Activated naive CD4-positive, alpha-beta T cell treated with anti-CD3 and anti-CD28 coated beads, Interleukin-2, amount 50 U/mL, for 24 hours (primary cell): ENCODE results near the gene TUBA1A.
"Not testable (repeated sequence)": the region's sequence is repeated elsewhere in the genome, so short reads cannot be mapped to it uniquely, and the experiment has no call there.

Experiments
- H3K27ac Mint-ChIP-seq: one replicate; pipeline ENCODE4 v1.8.0; 2021; ENCODE audit warnings: mild to moderate bottlenecking, mixed read lengths
- H3K27me3 Mint-ChIP-seq: one replicate; pipeline ENCODE4 v1.8.0; 2021; ENCODE audit warnings: mixed read lengths
- H3K36me3 Mint-ChIP-seq: one replicate; pipeline ENCODE4 v1.8.0; 2021; ENCODE audit warnings: mixed read lengths
- H3K4me1 Mint-ChIP-seq: one replicate; pipeline ENCODE4 v1.8.0; 2021; ENCODE audit warnings: mixed read lengths
- H3K4me3 Mint-ChIP-seq: one replicate; pipeline ENCODE4 v1.8.0; 2021; ENCODE audit warnings: mild to moderate bottlenecking, mixed read lengths
- H3K9me3 Mint-ChIP-seq: one replicate; pipeline ENCODE4 v1.8.0; 2021; ENCODE audit warnings: mixed read lengths

The TUBA1A gene

GRCh38 chr12:49212572-49212971, 23.7 kb upstream of the TUBA1A start:
- Mint-ChIP-seq H3K4me1 (no peaks in the 10 kb centered on the region), H3K27ac (no peak overlapping the region), H3K27me3 (no peaks in the 10 kb centered on the region), H3K4me3 (no peak overlapping the region), H3K9me3 (no peaks in the 10 kb centered on the region), H3K36me3 (no peaks in the 10 kb centered on the region)

- H3K4me1 Mint-ChIP-seq, H3K27ac Mint-ChIP-seq, H3K4me3 Mint-ChIP-seq, H3K9me3 Mint-ChIP-seq, H3K36me3 Mint-ChIP-seq, H3K27me3 Mint-ChIP-seq: not testable (repeated sequence)
Observed at GRCh38 chr12:49210703-49211102, 21.8 kb upstream of the TUBA1A start.

DNA sequence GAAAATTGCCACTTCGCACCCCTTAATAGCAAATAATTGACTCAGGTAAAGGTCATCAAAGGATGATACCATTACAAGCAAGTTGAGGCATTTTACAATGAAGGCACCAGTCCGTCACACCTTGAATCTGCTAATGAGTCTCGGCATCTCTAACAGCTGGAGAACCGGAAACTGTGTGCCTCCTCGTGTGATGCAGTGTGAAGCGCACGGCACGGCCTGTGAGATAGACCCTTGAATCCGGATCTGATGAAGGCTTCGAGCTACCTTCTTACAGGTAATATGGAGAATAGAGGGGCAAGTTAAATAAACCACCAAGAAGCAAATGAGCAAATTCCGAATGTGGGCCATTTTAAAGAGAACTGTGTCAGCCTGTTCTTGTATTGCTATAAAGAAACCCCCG, 19.8 kb upstream of the TUBA1A start:
- Mint-ChIP-seq H3K4me1 (no peaks in the 10 kb centered on the region), H3K36me3 (no peaks in the 10 kb centered on the region), H3K27me3 (no peaks in the 10 kb centered on the region), H3K4me3 (no peak overlapping the region), H3K9me3 (no peaks in the 10 kb centered on the region), H3K27ac (no peak overlapping the region)

GRCh38 chr12:49208146-49208545, 19.3 kb upstream of the TUBA1A start:
- Mint-ChIP-seq H3K4me1 (no peaks in the 10 kb centered on the region), H3K27ac (no peak overlapping the region), H3K27me3 (no peaks in the 10 kb centered on the region), H3K9me3 (no peaks in the 10 kb centered on the region), H3K36me3 (no peaks in the 10 kb centered on the region), H3K4me3 (no peak overlapping the region)

- Mint-ChIP-seq H3K36me3 (no peaks in the 10 kb centered on the region), H3K4me1 (peaks cover 8% of the 10 kb centered on the region), H3K27ac (no peak overlapping the region), H3K9me3 (no peaks in the 10 kb centered on the region), H3K4me3 (no peak overlapping the region), H3K27me3 (no peaks in the 10 kb centered on the region)
Observed at GRCh38 chr12:49206389-49206788, 17.5 kb upstream of the TUBA1A start.

GRCh38 chr12:49201595-49202295, 12.9 kb upstream of the TUBA1A start:
- H3K27me3 Mint-ChIP-seq = no peaks in the 10 kb centered on the region
- H3K27ac Mint-ChIP-seq = peak overlapping the region; percentile 64
- H3K9me3 Mint-ChIP-seq = no peaks in the 10 kb centered on the region
- H3K4me3 Mint-ChIP-seq = peak overlapping the region; percentile 41
- H3K4me1 Mint-ChIP-seq = peaks cover 16% of the 10 kb centered on the region
- H3K36me3 Mint-ChIP-seq = no peaks in the 10 kb centered on the region

DNA sequence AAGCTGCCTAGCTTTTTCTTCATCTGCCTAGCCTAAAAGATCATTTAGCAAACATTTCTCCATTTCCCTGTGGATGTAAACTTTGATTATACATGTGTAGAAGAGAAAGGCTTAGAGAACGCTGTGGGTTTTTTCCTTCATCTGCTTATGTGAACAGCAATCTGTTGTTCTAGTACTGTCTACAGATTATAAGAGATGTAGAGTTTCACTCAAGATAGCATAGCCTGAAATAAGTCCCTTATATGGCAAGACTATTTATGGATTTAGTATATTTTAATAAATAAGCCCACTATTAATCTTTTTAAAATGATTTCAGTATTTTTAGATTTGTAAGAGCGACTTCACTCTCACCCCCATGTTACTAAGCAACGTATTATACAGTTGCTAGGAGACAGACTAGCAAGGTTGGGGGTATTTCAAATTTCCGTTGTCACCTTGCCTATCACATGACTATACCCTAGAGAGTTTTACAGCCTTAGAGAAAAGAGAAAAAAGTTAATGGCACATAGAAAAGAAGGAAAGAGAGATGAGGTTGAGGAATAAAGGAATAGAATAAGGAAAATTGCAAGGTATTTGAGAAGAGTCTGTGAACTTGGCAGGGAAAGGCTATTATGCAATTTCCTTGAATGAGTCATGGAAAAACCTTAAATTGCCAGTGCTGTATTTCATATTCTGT, 12.2 kb upstream of the TUBA1A start:
- peak overlapping the region; percentile 64 for H3K27ac Mint-ChIP-seq
- peak overlapping the region; percentile 41 for H3K4me3 Mint-ChIP-seq

GRCh38 chr12:49198431-49199155, 9.7 kb upstream of the TUBA1A start:
- H3K27ac Mint-ChIP-seq = no peak overlapping the region
- peaks cover 16% of the 10 kb centered on the region for H3K4me1 Mint-ChIP-seq
- H3K9me3 Mint-ChIP-seq = no peaks in the 10 kb centered on the region
- no peak overlapping the region for H3K4me3 Mint-ChIP-seq
- no peaks in the 10 kb centered on the region for H3K27me3 Mint-ChIP-seq
- H3K36me3 Mint-ChIP-seq = no peaks in the 10 kb centered on the region

More for the DNA sequence above, 12.2 kb upstream of the TUBA1A start:
- peaks cover 16% of the 10 kb centered on the region for H3K4me1 Mint-ChIP-seq
- no peaks in the 10 kb centered on the region for H3K9me3 Mint-ChIP-seq
- H3K27me3 Mint-ChIP-seq = no peaks in the 10 kb centered on the region
- no peaks in the 10 kb centered on the region for H3K36me3 Mint-ChIP-seq

DNA sequence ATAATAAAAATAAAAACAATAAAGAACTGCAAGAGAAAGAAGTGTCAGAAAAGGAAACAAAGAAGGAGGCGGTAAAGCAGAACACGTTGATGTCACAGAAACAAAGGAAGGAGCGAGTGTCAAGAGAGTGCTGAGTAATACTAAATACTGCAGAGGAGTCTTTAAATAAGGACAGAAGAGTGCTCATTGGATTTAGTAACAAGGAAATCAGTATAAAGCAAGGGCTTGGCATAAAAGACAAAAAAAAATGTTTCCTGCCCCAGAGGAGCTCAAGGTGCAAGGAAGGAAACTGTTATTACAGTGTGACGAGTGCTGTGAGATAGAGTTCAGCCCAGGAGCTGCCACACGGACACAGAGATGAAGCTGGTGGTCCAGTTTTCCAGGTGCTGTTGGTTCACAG, 8.4 kb upstream of the TUBA1A start:
- Mint-ChIP-seq H3K27ac (no peak overlapping the region), H3K27me3 (no peaks in the 10 kb centered on the region), H3K36me3 (no peaks in the 10 kb centered on the region), H3K4me3 (no peak overlapping the region), H3K9me3 (no peaks in the 10 kb centered on the region), H3K4me1 (peaks cover 16% of the 10 kb centered on the region)

- H3K9me3 Mint-ChIP-seq = no peaks in the 10 kb centered on the region
- peaks cover 1% of the 10 kb centered on the region for H3K4me1 Mint-ChIP-seq
- H3K27ac Mint-ChIP-seq = no peak overlapping the region
- no peaks in the 10 kb centered on the region for H3K36me3 Mint-ChIP-seq
- H3K4me3 Mint-ChIP-seq = no peak overlapping the region
- H3K27me3 Mint-ChIP-seq = no peaks in the 10 kb centered on the region
Observed at GRCh38 chr12:49195736-49196135, 6.9 kb upstream of the TUBA1A start.

- not testable (repeated sequence) for H3K27me3 Mint-ChIP-seq, H3K27ac Mint-ChIP-seq, H3K36me3 Mint-ChIP-seq, H3K9me3 Mint-ChIP-seq, H3K4me3 Mint-ChIP-seq, H3K4me1 Mint-ChIP-seq
Observed at GRCh38 chr12:49193746-49194145, 4.9 kb upstream of the TUBA1A start.

DNA sequence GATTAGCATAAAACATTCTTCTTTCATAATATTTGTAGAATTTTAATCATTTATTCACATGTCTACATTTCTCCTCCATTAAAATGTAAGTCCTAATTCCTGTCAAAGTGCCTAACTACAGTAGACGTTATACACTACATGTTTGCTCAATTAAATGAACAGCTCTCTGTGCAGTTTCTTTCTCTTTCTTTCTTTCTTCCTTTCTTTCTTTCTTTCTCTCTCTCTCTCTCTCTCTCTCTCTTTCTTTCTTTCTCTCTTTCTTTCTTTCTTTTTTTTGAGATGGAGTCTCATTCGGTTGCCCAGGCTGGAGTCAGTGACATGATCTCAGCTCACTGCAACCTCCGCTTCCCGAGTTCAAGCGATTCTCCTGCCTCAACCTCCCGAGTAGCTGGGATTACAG, 2.6 kb upstream of the TUBA1A start:
- not testable (repeated sequence) for H3K27me3 Mint-ChIP-seq, H3K36me3 Mint-ChIP-seq, H3K4me3 Mint-ChIP-seq, H3K9me3 Mint-ChIP-seq, H3K27ac Mint-ChIP-seq
- H3K4me1 Mint-ChIP-seq = peaks cover 14% of the 10 kb centered on the region

- H3K27me3 Mint-ChIP-seq = no peaks in the 10 kb centered on the region
- H3K9me3 Mint-ChIP-seq = no peaks in the 10 kb centered on the region
- no peak overlapping the region for H3K27ac Mint-ChIP-seq
- H3K4me1 Mint-ChIP-seq = peaks cover 14% of the 10 kb centered on the region
- H3K4me3 Mint-ChIP-seq = no peak overlapping the region
- peaks cover 1% of the 10 kb centered on the region for H3K36me3 Mint-ChIP-seq
Observed at GRCh38 chr12:49190974-49191373, 2.1 kb upstream of the TUBA1A start.

DNA sequence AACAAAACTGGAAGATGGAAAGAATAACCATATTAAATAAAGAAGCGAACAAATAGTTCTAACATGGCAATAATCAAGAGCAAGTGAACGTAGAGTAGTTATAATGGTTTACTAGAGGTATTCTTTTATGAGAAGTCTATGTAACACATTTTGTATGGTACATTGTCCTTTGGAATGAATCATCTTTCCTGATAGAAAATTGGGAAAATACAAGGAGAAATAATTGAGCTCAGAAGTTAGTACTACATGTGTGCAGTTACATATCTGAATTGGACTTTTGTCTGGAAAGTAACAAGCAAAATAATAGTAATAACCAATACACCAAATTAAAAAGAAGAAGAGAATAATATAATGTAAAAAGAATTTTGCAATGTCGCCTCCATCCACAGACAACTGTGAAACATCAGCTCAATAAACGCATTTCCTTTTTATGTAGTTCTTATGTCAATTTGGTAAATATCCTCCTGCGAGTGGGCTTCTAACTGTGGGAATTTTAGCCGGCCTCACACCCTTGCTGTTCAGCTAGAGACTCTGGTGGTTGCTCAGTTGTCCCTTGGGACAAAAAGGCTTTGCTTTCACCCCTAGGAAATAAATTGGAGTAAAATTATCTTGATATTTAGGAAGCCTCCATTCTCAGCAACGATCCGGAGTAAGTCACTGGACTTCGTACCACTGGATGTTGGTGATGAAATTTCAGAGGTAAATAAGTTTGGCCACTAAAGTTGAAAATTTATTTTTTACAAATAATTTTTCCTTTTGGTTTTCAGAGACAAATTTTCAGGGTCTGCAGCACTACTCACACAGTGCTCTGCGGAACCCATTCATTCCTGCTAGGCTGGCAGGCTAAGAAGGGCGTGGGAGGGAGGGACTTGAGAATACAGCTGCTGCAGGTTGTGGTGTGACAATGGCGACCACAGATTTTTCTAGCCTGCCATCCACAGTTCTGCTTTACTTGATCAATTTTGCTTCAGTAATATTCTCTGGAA, 1.1 kb upstream of the TUBA1A start:
- H3K9me3 Mint-ChIP-seq = no peaks in the 10 kb centered on the region
- peak overlapping the region; percentile 92 for H3K4me3 Mint-ChIP-seq
- peaks cover 15% of the 10 kb centered on the region for H3K4me1 Mint-ChIP-seq
- peaks cover 3% of the 10 kb centered on the region for H3K36me3 Mint-ChIP-seq
- H3K27ac Mint-ChIP-seq = peak overlapping the region; percentile 59
- H3K27me3 Mint-ChIP-seq = no peaks in the 10 kb centered on the region

GRCh38 chr12:49188201-49188915, 522 bp downstream of the TUBA1A start:
- Mint-ChIP-seq H3K4me1 (peaks cover 19% of the 10 kb centered on the region), H3K36me3 (peaks cover 9% of the 10 kb centered on the region), H3K9me3 (no peaks in the 10 kb centered on the region), H3K27me3 (no peaks in the 10 kb centered on the region), H3K27ac (peak overlapping the region; percentile 94), H3K4me3 (peak overlapping the region; percentile 92)
